Measurements from ENCODE around the gene SHCBP1. TPM values are rescaled to one million over a fixed set of nuclear protein-coding genes. Genes with fewer than 3 reads are reported as not detected.
A peak's percentile ranks its signal among the peaks of the same experiment; 100 is the strongest.

SHCBP1 gene
- total and polyA plus RNA-seq, 2 of the 4 experiments (the other 2 are of a cell fraction), result 18.3 to 18.6 TPM

DNA sequence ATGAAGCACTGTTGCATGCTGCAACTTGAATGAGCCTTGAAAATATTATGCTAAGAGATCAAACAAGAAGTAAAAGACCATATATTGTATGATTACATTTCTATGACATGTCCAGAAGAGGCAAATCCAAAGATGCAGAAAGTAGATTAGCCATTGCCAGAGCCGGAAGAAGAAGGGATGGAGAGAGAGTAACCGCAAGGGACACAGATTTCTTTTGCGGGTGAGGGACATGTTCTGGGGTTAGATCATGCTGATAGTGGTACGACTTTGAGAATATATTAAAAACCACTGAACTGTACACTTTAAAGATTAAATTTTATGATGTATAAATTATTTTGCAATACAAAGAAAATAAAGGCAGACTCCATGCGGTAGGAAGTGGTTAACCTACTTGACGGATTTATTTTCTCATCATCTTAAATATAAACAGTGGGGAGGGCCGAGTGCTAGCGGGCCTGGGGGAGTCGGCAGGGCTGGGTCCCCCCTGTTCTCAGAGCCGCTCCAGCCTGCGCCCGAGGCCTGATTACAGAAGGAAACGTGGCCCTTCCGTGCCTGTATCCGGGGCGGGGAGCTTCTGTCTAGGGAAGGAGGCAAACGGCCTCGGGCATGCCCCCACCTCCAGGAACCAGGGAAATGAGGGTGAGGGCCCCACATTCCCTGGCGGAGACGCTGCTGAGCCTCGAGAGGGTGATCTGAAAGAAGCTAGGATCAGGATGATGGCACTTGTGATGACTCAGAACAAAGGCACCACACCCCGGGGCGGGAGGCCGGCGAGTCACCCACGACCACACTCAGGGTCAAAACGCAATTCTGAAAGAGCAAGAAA is 48.0 kb downstream of the SHCBP1 start:
- Histone ChIP-seq H3K14ac (replicated peaks; ENCODE audit: low read depth, low read length) (no peak overlapping the region), H4K5ac (ENCODE audit: low read depth, low read length) (no peak overlapping the region), H3K9me1 (ENCODE audit: insufficient read depth, low read length) (no peaks in the 10 kb centered on the region), H3K4me1 (ENCODE audit: control insufficient read depth, insufficient read depth, low read length) (peaks cover 3% of the 10 kb centered on the region), H3K23ac (ENCODE audit: low read depth, low read length) (no peak overlapping the region), H3K56ac (ENCODE audit: extremely low read depth, insufficient read depth, low read length) (no peak overlapping the region), H4K20me1 (ENCODE audit: insufficient read depth, low read length) (no peaks in the 10 kb centered on the region), H2BK20ac (ENCODE audit: low read depth, low read length) (no peak overlapping the region), H3K18ac (ENCODE audit: low read depth, low read length) (no peak overlapping the region), H2BK5ac (ENCODE audit: low read depth, low read length, poor library complexity, severe bottlenecking) (no peak overlapping the region), H3K79me1 (ENCODE audit: low read depth in 1 of 2, low read length in 2 of 2) (no peaks in the 10 kb centered on the region), H3K27me3 (ENCODE audit: control insufficient read depth, insufficient read depth, low read length) (no peaks in the 10 kb centered on the region), H3K9me3 (ENCODE audit: control insufficient read depth, insufficient read depth, low read length) (no peaks in the 10 kb centered on the region; the same call in 1 of the 2 replicates), H3K4ac (ENCODE audit: low read depth, low read length) (no peak overlapping the region; the same call in 1 of the 2 replicates), H2AK5ac (ENCODE audit: low read depth, low read length) (no peak overlapping the region), H3K27ac (ENCODE audit: insufficient read depth, low read length) (no peak overlapping the region), H2AFZ (replicated peaks; ENCODE audit: low read length, poor library complexity) (peak overlapping the region; percentile 63), H2BK120ac (ENCODE audit: low read depth, low read length) (no peak overlapping the region; the same call in 1 of the 2 replicates), H3K4me2 (ENCODE audit: low read depth, low read length) (peak overlapping the region; percentile 29; the same call in 1 of the 2 replicates), H2BK15ac (ENCODE audit: low read depth, low read length) (no peak overlapping the region), H2AK9ac (replicated peaks; ENCODE audit: low read depth, low read length, poor library complexity) (no peak overlapping the region), H3K4me3 (ENCODE audit: insufficient read depth, low read depth, low read length) (no peak overlapping the region), H3K9ac (ENCODE audit: low read depth, low read length) (no peak overlapping the region), H4K8ac (ENCODE audit: low read depth in 2 of 2, low read length in 2 of 2) (peak overlapping the region in 1 of 2 experiments; percentile 61; a peak in 2 of 4 replicates), H4K91ac (ENCODE audit: insufficient read depth, low read depth, low read length) (0 out of 2 replicates have a peak overlapping the region, but pooled peaks have one; percentile 1), H3K36me3 (ENCODE audit: control insufficient read depth, insufficient read depth, low read length) (no peaks in the 10 kb centered on the region)
- ChIA-PET CTCF (no interaction called here), POLR2A (ENCODE audit: unreplicated experiment) (no interaction called here)
- intact Hi-C loops (cut with micrococcal nuclease) (no loop called here), in situ Hi-C loops (cut with MboI; ENCODE audit: low sequenced_read_pairs) (no loop called here), dilution Hi-C loops (cut with HindIII; ENCODE audit: low sequenced_read_pairs, unreplicated experiment) (no loop called here)
- WGBS, 2 experiments (ENCODE audit: extremely low coverage in 2 of 2, insufficient read length in 1 of 2), result 24% methylated on average over 4 of the region's 27 CpGs; no CpG with 5 or more reads in 1 of the 2 experiments
- BruUV-seq (replicated peaks), result no TSS peak
- ATAC-seq (ENCODE audit: low read depth), result peak; percentile 83
- TF ChIP-seq CHD1 (IDR thresholded peaks at IDR 0.05; ENCODE audit: low read depth, low read length) (no peak), FOS (IDR thresholded peaks at IDR 0.05; ENCODE audit: low read depth, low read length) (peak; percentile 56; the same call in 1 of the 2 replicates), BHLHE40 (IDR thresholded peaks at IDR 0.05; ENCODE audit: low read depth, low read length) (peak; percentile 30; the same call in 1 of the 2 replicates)
- DNase-seq, result peak; percentile 52

Data from IMR-90 (cell line).